HG02642 (cell line): Measurements from ENCODE around the gene RPL13.

Source experiments
- ATAC-seq: cut with Tn5 transposase; IDR thresholded peaks from one replicate; pipeline ENCODE4 v1.9.1; 2021; ENCODE audit warnings: mild to moderate bottlenecking; ENCODE audit not compliant: unreplicated experiment, poor library complexity

The RPL13 gene

DNA sequence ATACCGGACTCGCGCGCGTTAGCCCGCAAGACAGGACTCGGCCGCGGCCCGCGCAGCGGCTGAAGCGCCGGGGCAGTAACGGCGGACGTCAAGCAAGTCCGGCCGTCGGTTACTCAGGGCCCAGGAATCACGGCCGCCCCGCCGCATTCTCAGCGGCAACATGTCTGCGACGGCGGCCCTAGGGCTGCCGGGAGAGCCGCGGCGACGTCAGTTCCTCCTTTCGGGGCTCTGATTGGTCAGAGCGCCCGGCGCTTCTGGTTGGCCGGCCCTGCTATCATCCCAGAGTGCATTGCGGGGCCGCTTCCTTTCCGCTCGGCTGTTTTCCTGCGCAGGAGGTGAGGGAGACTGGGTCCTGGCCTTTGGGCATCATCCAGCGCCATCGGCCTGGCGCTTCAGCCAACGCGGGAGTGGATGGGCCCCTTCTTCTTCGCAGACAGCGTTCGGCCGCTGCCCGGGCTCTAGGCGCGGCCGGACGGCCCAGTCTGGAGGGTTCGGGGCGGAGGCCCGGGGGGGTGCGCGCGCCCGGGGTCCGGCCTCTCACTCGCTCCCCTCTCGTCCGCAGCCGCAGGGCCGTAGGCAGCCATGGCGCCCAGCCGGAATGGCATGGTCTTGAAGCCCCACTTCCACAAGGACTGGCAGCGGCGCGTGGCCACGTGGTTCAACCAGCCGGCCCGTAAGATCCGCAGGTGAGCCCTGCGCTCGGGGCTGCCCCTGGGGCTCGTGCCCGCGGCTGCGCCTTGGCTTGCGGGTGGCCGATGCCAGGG lies at the start of gene RPL13:
Gene RPL13 (plus strand): TSS at position 305 of the 764 bp plus-strand sequence. CDS start 278 bp downstream, at position 583.
- peak; percentile 89 for ATAC-seq

- ATAC-seq, result no peak
Measured at GRCh38 chr16:89511374-89511773, 49.1 kb upstream of the RPL13 start.

DNA sequence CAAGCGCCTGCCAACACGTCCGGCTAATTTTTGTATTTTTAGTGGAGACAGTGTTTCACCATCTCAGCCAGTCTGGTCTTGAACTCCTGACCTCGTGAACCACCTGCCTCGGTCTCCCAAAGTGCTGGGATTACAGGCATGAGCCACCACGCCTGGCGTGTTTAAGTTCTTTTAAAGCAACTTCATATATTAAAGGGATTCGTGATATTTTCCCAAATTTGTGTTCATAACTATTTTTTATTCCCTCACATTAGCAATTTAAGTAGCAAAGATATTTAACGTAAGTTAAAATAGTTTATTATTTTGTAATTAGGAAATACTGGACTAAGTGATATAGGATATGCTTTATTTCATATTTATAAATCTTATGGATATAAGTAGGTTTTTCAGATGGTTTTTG lies 48.0 kb upstream of the RPL13 start:
- ATAC-seq, result no peak

GRCh38 chr16:89517128-89517527 lies 43.4 kb upstream of the RPL13 start:
- no peak for ATAC-seq

DNA sequence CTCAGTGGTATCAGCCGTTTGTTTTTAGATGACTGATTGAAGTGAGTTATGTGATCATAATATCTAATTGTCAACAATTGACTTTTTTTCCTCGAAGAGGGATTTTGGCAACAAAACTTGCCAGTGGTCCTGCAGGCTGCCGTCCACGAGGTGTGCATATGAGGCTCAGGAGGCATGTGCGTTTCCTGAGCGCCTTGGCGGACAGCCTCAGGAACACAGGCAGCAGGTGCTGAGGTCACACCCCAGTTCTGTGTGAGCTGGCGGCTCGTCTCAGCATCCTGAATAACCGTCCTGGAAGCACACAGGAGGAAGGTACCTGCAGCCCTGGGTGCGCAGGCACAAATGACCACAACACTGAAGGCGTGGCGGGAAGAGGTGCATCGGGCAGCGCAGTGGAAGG lies 40.6 kb upstream of the RPL13 start:
- ATAC-seq, result no peak

- no peak for ATAC-seq
Measured at GRCh38 chr16:89522287-89522686, 38.2 kb upstream of the RPL13 start.

DNA sequence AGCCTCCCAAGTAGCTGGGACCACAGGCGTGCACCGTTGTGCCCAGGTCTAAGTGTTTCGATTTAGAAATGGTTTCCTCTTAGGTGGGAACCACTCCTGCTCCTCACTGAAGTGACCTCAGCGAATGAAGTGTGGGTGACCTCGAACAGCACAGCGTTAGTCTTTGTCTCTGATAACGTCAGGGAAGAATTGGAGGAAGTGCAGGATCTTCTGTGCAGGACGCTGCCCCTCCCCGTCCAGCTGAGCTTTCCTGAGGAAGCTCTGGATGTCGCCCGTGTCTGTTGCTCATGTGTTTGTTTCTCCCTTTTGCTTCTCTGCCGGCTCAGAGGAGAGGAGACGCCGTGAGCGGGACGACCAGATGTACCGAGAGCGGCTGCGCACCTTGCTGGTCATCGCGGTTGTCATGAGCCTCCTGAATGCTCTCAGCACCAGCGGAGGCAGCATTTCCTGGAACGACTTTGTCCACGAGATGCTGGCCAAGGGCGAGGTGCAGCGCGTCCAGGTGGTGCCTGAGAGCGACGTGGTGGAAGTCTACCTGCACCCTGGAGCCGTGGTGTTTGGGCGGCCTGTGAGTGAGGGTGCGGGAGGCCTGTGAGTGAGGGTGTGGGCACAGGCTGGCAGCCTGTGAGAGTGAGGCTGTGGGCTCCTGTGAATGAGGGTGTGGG lies 36.7 kb upstream of the RPL13 start:
- ATAC-seq, result no peak

DNA sequence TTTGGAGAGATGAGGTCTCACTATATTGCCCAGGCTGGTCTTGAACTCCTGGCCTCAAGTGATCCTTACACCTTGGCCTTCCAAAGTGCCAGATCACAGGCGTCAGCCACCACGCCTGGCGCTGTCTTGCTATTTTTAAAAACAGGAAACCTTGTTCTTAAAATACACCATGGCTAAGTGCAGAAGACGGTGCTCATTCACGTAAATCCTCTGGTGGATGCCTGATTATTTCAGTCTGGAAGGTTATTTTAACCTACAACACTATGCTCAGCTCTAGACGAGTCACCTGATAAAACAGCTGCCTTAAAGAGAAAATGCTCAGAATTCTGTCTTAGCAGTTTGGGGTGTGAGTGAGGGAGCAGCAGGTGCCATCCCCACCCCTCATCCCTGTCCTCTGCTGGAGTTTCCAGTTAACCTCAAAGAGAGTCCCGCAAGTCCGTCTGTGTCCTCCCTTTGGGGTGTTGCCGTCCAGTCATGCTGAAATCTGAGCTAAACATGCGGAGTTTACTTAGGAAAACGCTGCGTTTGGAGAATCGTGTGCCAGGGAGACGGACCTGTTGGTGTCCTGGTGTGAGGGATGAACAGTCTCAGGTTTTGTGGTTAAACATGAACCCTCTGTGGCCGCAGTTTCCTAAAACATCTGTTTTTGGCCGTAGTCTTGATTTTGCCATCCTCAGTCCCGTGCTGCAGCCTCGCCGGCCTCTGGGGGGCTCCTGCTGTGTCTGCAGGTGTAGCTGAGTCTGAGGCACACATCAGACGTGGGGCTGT lies 35.2 kb upstream of the RPL13 start:
- ATAC-seq, result no peak

- no peak for ATAC-seq
Measured at GRCh38 chr16:89529097-89529496, 31.4 kb upstream of the RPL13 start.

DNA sequence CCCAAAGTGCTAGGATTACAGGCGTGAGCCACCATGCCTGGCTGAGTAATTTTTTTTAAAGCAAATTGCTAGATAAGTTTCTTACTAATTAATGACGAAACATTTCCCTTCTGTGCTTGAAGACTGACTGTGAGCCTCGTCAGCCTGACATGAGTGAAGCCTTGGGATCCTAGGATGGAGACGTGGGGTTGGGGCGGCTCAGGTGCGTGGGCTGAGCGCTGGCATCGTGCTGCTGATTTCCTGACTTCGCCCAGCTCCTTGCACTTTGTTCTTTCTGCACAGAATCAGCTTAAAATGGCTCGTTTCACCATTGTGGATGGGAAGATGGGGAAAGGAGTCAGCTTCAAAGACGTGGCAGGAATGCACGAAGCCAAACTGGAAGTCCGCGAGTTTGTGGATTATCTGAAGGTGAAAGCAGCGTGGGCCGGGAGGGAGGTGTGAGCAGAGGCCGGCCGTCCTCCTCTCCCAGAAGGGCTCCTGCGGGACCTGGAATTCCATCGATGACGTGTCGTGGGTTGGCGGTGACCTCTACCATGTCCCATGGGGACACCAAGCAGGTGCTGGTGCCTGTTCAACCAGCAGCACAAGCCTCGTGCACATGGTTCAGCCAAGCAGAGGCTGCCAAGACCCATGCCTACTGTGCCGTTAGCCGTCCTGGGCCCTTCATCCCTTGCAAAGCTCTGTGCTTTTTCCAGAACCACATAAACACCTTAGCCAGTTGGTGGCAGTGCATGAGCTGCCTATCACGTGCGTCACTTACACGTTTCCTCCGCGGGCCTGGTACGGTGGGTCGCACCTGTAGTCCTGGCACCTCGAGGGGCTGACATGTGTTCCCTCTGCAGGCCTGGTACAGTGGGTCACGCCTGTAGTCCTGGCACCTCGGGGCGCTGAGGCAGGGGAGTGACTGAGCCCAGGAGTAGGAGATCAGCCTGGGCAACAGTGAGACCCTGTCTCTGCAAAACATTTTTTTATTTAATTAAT lies 29.8 kb upstream of the RPL13 start:
- no peak for ATAC-seq

GRCh38 chr16:89531821-89532526 lies 28.5 kb upstream of the RPL13 start:
- no peak for ATAC-seq

- no peak for ATAC-seq
Measured at GRCh38 chr16:89534252-89534756, 26.2 kb upstream of the RPL13 start.

- ATAC-seq, result no peak
Measured at GRCh38 chr16:89536371-89536770, 24.1 kb upstream of the RPL13 start.

DNA sequence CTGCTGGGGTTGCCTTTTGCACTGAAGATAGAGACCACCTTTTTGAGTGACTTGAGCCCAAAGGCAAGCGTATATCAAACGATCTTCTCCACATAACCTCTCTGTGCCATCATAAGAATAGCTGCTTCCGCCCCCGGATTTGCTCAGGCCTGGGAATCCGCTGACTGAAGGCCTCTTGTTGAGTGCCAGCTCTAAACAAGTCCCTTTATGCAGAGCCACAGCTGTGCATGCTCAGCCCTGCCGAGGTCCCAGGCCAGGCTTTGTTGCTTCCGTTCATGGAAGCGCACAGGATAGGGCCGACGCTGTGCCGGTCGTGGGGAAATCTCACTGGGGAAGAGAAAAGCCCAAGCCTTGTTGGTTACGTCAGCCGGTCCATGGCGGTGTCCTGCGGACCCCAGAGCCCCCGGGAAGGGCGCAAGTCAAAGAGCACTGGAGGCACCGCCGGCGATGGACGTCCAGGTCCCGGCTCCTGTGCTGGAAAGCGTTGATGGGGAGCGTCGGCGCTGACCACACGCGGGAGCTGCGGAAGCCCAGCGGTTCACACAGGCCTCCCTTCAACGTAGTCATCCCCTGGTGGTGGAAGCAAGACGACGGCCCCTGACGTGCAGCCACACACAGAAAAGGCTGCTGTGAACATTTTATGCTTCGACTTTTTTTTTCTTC lies 23.5 kb upstream of the RPL13 start:
- no peak for ATAC-seq

DNA sequence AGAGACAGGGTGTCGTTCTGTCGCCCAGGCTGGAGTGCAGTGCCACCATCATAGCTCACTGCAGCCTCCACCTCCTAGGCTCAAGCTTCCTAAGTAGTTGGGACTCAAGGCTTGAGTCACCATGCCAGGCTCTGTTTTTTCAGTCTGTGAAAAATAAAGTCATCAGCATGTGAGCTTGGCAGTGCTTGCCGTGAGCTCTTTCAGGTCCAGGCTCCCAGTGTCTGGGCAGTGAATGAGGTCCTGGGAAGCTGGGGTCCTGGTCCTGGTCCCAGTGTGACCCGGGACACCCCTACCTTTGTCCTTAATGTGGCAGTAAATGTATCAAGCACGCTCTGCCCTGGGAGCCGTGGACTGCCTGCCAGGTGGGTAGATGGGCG lies 22.9 kb upstream of the RPL13 start:
- no peak for ATAC-seq

- no peak for ATAC-seq
Measured at GRCh38 chr16:89538286-89538685, 22.2 kb upstream of the RPL13 start.

GRCh38 chr16:89540557-89540956 lies 19.9 kb upstream of the RPL13 start:
- no peak for ATAC-seq

DNA sequence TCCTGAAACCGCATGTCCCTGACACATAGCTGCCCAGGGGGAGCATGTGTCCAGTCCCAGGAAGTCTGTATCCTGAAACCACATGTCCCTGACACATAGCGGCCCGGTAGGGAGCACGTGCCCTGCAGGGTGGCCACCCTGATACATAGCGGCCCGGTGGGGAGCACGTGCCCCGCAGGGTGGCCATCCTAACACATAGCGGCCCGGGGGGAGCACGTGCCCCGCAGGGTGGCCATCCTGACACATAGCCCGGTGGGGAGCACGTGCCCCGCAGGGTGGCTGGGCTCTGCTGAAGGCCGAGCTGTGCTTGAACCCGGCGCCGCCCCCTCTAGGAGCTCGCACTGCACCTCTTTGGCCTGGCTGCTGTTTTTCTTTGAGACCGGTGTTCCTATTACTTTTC lies 18.7 kb upstream of the RPL13 start:
- no peak for ATAC-seq

GRCh38 chr16:89544113-89544512 lies 16.4 kb upstream of the RPL13 start:
- no peak for ATAC-seq
